NCI-H1105 (cell line): ENCODE data around the gene NR1I3.
"Not testable (repeated sequence)": the region's sequence is repeated elsewhere in the genome, so short reads cannot be mapped to it uniquely, and the experiment has no call there.

ENCODE experiments used
- DNase-seq: peaks from one replicate; lab custom pipeline; 2025; lab: John Stamatoyannopoulos, UW

NR1I3 gene, protein sequence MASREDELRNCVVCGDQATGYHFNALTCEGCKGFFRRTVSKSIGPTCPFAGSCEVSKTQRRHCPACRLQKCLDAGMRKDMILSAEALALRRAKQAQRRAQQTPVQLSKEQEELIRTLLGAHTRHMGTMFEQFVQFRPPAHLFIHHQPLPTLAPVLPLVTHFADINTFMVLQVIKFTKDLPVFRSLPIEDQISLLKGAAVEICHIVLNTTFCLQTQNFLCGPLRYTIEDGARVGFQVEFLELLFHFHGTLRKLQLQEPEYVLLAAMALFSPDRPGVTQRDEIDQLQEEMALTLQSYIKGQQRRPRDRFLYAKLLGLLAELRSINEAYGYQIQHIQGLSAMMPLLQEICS

DNA sequence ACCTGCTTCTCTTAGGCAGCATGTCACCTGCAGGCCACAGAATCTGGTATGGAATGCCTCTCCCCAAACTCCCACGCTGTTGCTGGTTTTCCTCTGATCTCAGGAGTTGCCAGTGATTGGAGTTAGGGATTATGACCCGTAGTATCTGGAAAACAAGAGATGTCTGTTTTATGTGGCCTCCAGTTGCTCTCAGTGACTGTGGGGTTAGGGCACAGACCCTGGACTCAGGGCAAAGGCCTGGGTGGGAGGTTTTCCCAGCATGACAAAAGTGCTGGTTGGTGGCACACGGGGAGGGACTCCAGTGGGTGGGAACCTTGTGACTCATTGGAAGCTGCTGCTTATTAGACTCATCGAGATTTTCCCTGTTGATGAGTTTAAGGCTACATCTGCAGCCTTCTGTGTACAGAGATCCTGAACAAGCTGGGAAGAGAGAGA, at the start of gene NR1I3:
NR1I3 (minus strand) TSS at position 165 of the 435 bp plus-strand sequence. CDS start 1,638 bp downstream, outside the sequence.
- DNase-seq: no peak

DNA sequence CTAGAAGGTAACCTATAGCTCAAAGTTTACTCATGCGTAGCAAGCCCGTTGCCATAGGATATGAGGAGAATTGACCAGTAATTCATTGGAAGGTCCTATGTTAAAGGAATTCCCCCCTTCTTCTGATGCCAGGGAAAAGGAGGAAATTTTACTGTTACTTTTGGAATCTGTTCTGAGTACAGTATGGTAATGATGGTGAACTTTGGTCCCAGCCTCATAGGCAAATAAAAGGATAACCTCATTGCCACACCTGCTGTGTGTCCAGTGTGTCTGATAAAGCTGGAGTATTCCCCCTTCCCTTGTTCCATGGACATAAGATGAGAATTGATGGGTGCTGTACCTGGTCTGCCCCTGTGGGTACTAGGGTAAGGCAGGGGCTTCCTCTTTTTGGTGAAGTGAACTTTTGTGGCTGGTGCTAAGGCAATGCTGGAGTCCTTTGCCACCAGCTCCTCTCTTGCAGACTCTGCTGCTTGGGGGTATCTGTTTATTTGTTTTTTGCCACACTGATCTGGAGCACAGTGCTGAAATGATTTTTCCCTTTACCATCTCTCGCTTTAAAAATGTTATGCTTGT, 49.6 kb upstream of the NR1I3 start:
- no peak for DNase-seq

DNA sequence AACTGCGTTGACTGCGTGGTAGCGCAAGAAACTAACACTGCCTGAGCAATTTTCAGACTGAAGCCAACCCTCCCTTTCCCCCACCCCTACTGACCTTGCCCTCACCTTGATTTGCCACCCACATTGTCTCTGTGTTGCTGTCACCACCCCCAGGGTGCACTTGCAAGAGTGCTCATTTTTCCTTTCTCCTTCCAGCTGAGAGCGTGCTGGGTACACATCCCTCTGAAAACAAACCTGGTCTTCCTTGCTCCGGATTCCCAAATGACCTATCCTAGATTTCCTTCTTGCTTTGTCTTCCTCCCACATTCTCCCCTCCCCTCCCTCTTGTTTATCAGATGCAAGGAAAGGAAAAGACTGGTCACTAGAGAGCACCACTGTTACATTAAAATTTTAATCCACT, 47.5 kb upstream of the NR1I3 start:
- DNase-seq: no peak

DNA sequence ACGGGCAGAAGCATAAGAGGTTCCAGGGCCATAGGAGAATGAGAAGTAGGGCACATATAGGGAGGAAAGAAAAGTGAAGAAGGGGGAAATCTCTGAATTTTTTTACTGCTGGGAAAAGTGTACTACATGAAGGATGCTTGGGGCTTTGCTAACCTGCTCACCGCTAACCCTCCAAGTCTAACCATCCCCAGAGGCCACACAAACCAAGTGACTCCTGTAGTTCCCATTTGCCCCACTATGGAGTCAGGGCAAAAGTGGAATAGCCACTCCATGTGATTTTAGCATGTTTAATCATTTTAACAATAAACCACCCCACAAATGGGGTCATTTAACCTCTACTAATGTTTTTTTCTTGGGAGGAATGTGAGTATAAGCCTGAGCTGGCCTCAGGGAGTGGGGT, 47.1 kb upstream of the NR1I3 start:
- DNase-seq: no peak

DNA sequence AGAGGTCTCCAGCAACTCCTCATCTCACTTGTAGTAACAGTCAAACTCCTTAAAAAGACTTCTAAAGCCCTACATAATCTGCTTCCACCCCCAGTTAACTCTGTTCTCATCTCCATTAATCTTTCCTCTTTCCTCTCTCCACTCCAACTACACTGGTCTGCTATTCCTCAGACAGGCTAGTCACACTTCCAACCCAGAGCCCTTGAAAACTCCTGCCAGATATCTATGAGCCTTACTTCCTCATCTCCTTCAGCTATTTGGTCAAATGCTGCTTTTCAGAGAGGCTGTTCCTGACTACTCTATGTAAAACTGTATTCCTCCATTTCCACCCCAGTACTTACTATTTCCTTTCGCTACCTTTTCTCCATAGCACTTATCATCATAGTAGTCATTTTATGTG, 45.0 kb upstream of the NR1I3 start:
- DNase-seq: no peak

DNA sequence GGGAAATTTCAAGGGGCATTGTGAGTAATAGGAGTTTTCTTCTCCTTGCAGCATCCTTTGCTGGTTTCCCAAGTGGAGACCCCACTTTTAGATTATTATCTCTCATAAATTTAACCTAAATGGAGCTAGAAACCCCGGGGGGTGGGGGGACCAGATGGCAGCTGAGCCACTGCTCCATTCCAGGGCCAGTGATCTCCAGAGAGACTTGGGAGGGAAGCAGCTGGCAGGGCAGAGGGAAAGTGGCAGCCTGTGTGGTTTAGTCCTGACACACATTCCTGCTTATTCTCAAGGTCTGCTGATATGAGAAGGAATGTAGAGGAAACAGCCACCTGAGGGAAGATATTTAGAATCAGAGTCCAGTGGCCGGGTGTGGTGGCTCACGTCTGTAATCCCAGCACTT, 36.9 kb upstream of the NR1I3 start:
- DNase-seq: no peak

DNA sequence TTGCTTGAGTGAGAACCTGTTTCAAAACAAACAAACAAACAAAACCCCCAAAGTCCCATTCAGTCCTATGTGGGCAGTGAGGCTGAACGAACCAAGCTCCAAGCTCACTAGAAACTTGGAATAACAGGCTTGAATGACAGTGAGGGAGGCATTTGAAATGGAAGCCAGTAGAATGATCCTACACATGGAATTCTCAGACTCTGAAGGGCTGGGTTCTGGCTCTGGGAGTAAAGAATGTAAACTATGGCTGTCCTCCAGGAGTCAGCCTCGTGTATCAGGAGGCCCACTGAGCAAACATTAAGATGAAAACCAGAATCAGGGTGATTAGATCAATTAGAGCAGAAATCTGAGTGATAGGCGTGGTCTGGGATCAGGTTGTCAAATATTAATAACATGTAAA, 35.4 kb upstream of the NR1I3 start:
- no peak for DNase-seq

DNA sequence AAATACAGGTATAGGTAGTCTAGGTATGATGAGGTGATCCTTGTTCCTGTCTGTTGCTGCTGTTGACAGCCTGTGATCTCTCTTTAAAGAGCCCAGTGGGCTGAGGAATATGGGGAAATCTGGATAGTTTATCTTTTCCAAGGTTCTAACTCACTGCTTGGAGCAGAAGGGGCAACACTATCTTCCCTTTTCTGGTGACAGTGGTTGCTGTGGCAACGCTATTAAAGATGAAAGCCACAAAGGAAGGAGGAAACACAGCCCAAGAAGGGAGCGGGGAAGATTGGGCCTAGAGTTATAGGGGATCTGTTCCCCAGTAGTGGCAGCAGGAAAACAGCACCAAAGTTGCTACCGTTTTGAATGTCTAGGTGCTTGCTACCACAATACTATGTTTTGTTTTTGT, 29.3 kb upstream of the NR1I3 start:
- no peak for DNase-seq

DNA sequence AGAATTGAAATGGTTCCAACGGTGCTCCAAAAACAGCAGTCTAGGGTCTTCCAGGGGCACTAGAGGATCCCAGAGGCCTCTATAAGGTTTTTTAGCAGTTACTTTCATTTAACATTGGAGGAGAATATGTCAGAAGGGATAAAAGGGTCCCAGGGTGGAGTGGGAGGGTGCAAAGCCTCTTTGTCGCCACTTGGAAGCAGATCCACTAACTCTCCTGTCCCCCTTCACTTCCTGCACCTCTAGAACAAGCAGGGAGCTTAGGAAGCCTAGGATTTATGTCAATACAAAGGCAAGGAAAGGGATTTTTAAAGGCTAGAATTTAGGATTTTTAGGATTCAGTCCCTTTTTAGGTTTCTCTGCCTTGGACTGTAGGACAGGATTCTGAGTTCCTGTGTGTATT, 28.8 kb upstream of the NR1I3 start:
- no peak for DNase-seq

DNA sequence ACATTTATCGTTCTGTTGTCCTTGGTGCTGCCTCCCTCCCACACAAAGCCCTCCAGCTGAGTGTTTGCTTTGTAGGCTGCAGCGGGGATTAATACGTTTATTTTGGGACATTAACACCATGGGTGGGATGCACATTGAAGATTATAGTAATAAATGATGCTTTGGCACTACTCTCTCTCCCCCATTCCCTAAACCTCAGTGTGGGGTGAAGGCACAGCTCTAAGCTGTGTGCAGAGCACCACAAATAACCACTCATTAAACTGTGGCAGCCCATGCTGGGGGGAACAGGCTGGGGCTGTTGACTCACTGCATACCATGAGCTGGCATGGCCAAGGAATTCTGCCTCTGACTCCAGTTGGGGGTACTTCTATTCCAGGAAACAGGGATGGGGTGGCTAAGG, 28.2 kb upstream of the NR1I3 start:
- DNase-seq: no peak

DNA sequence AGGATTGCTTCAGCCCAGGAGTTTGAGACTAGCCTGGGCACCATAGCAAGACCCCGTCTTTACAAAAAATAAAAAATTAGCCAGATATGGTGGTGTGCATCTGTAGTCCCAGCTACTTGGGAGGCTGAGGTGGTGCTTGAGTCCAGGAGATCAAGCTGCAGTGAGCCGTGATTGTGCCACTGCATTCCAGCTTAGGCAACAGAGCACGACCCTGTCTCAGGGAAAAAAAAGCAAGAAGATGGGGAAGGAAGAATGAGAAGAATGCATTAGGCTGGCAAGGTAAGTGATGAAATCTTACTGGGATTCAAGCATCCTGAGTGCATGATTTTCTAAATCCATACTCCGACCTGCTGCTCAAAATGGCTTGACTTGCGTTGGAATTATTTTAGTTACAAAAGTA, 27.3 kb upstream of the NR1I3 start:
- DNase-seq: no peak

DNA sequence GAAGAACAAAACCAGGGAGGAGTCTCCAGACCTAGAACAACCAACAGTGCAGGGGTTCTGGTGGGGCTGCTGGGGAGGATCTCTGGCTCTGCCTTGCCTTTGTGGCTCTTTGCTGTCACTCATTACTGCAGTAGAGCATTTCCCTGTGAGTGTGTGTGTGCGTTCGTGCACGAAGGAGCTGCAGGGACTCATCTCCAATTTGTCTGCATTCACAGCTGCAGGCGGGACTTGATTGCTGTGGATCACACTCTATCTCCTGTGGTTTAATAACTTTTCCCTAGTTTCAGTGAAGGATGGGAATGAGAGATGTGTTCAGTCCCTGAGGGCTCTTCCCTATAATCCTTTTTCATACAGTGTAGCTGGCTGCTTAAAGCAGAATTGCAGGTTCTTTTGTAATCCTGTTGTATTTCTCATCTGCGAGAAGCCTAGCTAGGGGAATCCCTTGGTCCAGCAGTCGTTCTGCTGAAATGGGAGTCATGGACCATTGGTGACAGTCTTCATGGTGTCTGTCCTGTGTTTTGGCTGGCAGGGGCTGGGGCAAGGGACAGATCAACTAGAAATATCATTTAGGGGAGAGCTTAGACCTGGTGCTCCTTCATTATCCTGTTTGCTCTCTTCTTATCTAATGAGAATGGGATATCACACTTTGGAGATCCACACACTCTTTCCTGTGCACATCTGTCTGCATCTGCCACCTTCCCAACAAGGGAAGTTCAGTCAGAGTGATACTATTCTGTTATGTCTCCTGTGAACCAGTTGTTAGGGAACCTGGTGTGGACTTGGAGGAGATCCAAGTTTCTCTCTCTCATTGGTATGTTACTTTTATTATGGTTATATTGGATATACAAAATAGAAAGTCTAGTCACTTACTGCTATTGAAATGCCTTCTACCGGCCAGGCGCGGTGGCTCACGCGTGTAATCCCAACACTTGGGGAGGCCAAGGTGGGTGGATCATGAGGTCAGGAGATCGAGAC, 23.5 kb upstream of the NR1I3 start:
- no peak for DNase-seq

DNA sequence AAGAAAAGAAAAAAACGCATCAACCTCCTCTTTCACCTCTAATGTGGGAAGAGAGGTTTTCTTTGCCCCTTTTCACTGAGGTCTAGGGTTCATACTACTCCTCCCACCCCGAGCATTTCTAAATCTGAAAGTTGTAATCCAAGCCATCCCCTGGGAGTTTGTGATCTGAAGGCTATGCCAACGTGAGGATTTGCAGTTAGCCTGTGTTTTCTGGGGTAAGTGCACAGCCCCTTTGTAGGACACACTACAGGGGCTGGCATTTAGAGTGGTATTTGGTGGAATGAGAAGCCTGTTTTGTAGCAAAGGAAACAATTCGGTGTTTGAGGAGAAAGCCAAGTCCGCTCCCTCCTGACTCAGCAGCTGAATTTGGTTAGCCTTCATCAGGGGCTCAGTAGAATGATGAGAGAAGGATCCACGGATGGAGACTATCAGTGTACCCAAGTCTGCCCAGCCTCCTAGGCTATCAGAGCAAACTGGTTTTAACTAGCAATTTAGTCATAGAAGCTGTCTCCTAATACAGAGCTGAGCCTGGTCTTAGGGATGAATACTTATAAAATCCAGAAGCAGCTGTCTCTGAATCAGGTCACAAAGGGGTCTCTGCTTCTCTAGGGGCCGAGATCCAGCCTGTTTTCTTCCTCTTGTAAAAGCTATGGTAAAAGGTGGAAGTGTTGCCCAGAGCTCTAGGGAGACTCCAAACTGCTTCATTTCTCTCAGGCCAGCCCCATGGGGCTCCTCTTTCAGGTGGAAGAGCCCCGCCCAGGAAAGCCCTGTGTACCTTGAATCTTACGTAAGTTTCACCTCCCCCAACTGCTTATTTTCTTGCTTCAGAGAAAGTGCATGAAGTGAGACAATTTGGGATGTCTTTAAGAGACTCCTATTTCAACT, 22.6 kb upstream of the NR1I3 start:
- no peak for DNase-seq

DNA sequence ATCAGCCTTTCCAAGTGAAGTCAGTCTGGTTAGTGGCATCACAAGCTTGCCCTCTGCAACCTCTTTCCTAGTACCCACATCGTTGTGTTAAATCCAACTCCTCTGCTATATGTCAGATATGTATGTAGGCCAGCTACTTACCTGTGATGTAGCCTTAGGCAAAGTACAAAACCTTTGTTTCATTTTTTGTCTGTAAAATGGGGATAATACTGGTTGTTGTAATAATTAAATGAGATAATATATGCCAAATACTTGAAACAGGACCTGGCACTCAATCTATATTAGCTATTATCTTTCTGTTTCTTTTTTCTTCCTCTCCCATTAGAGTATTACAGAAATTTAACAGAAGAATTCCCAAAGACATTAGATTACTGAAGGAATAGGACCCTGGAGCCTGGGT, 21.8 kb upstream of the NR1I3 start:
- DNase-seq: no peak

DNA sequence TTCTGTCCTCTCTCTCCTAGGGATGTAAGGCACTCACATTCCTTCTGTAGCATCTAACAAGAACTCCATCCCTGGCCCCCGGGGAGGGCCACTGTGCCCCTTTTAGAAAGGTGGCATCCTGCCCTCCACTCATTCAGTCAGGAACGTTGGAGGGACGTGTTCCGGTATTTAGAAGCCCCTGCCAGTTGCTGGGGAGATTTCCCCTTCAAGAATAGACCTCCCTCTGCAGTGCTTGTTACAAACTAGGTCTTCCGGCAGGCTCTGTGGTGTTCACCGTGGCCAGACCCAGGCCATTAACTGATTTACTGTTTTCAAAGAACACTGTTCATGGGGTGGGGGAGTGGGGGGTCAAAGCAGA, 21.3 kb upstream of the NR1I3 start:
- DNase-seq: no peak

DNA sequence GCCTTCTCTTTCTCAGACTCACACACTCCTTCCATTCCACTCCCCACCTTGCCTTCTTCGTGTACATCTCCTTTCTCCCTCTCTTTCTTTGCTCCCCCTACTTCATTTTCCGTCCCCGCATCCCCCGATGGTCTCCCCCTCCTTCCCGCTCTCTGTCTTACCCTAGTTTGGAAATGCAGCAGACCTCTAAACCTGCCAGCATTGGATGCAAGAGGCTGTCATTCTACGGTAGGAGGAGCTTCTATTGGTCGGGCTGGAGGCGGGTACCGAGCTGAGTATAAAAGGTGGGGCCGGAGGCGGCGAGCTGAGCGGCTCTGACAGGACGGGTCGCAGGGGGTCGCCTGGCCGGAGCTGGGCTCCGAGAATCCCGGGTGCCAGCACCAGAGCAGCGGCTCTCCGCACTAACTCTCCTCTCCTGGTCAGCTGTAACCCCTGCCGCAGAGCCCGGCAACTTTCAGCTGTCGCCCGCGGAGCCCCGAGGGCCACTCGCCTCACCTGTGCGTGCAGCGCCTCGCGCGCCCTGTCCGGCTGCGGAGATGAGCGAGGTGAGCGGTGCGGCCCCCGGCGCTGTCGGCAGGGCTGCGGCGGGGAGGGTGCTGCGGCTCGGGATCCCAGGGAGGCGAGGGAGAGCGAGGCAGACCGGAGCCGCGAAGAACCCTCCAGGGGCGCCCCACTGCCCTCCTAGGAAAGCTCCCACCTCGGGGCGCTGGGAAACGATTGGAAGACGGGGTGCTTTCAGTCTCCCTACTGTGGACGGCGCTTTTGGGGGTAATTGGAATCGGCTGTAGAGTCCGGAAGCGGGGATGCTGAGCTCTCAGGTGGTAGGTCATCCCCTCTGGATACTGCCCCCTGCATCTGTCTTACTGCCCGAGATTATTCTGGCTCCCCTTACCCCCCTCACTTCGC, 20.7 kb upstream of the NR1I3 start, which contains the start of gene PCP4L1:
PCP4L1 (plus strand) TSS at position 307 of the 906 bp plus-strand sequence; CDS start at position 537, 230 bp downstream.
- DNase-seq: peak; percentile 66

DNA sequence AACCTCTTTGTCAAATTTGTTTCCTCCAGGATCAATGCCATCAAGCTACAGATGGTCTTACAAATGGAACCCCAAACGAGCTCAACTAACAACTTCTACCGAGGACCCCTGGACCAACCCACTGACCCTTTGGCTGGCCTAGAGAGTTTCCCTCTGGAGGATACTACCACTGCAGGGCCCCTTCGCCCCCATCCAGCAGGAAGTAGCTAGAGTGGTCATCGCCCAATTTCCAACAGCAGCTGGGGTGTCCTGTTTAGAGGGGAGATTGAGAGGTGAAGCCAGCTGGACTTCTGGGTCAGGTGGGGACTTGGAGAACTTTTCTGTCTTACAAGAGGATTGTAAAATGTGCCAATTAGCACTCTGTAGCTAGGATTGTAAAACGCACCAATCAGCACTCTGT, 19.1 kb upstream of the NR1I3 start:
- not testable (repeated sequence) for DNase-seq

DNA sequence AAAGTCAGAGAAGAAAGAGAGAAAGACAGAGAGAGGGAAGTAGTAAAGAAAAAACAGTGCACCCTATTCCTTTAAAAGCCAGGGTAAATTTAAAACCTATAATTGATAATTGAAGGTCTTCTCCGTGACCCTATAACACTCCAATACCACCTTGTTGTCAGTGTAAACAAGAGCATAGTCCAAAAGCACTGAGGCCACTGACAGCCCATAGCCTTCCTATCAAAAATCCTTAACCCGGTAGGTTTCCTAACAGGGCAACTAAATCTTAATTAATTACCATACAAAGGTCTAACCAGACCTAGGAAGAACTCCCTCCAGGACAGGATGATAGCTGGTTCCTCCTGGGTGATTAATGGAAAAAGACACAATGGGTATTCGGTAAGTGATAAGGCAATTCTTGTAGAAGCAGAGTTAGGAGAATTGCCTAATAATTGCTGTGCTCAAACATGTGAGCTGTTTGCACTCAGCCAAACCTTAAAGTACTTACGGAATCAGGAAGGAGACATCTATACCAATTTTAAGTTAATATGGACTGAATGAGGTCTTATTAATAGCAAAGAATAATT, 18.0 kb upstream of the NR1I3 start:
- not testable (repeated sequence) for DNase-seq

DNA sequence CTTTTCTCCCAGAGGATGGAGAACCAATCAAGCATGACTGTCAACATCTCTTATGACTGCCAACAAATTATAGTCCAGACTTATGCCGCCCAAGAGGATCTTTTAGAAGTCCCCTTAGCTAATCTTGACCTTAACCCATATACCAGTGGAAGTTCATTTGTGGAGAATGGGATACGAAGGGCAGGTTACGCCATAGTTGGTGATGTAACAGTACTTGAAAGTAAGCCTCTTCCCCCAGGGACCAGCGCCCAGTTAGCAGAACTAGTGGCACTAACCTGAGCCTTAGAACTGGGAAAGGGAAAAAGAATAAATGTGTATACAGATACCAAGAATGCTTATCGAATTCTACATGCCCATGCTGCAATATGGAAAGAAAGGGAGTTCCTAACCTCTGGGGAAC, 17.3 kb upstream of the NR1I3 start:
- DNase-seq: not testable (repeated sequence)

DNA sequence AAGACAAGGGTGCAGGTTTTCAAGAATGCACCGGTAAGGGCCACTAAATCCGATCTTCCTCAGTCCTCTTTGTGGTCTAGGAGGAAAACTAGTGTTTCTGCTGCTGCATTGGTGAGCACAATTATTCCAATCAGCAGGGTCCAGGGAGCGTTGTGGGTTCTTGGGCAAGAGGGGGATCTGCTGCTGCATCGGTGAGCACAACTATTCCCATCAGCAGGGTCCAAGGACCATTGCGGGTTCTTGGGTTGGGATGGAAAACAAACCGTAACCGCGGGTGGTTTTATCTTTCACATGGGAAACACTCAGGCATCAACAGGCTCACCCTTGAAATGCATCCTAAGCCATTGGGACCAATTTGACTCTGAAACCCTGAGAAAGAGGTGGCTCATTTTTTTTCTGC, 13.6 kb upstream of the NR1I3 start:
- DNase-seq: no peak
